IMR-90 (cell line): ENCODE data around the gene SPATA31C1. TPM values are rescaled to one million over a fixed set of nuclear protein-coding genes. Genes with fewer than 3 reads are reported as not detected.

Experiments
- ATAC-seq: fragments of 200-7000 bp; cut with Tn5 transposase; 2 replicates; pipeline ENCODE4 v1.9.1; 2020; ENCODE audit warnings: low read depth, mild to moderate bottlenecking, moderate library complexity
- BruUV-seq: library from RNA; stranded (reverse); fragments of 400-500 nt; replicated peaks from 2 replicates; lab custom pipeline; 2021; lab: Mats Ljungman, UMichigan
- CTCF ChIA-PET: fragments of 300-600 bp; formaldehyde crosslinking; extraction: SDS; loops from one replicate; lab custom pipeline; 2021; ENCODE audit warnings: antibody characterized with exemption; lab: Yijun Ruan, JAX
- POLR2A ChIA-PET: fragments of 300-600 bp; sonication (Branson Sonifier 250); formaldehyde crosslinking; loops from one replicate; lab custom pipeline; 2022; ENCODE audit warnings: antibody characterized with exemption; ENCODE audit not compliant: unreplicated experiment; lab: Charles Lee
- DNase-seq: peaks from one replicate; pipeline ENCODE4 v3.0.0; 2013
- H2AFZ ChIP-seq: replicated peaks from 2 replicates; pipeline ENCODE3; 2013; ENCODE audit warnings: low read length, mild to moderate bottlenecking; ENCODE audit not compliant: poor library complexity
- H2AK5ac ChIP-seq: 2 replicates; pipeline ENCODE4 v1.6.1; 2013; ENCODE audit warnings: low read depth, low read length, inconsistent platforms
- H2AK9ac ChIP-seq: replicated peaks from 2 replicates; pipeline ENCODE3; 2013; ENCODE audit warnings: mild to moderate bottlenecking, low read depth, low read length, moderate library complexity; ENCODE audit not compliant: poor library complexity
- H2BK120ac ChIP-seq: 2 replicates; pipeline ENCODE4 v1.6.1; 2013; ENCODE audit warnings: low read depth, low read length, inconsistent platforms
- H2BK15ac ChIP-seq: 3 replicates; pipeline ENCODE4 v1.6.1; 2013; ENCODE audit warnings: low read depth, low read length, inconsistent platforms
- H2BK20ac ChIP-seq: 2 replicates; pipeline ENCODE4 v1.6.1; 2013; ENCODE audit warnings: low read depth, mild to moderate bottlenecking, inconsistent platforms, low read length, moderate library complexity
- H2BK5ac ChIP-seq: 2 replicates; pipeline ENCODE4 v1.6.1; 2013; ENCODE audit warnings: mild to moderate bottlenecking, low read depth, low read length, inconsistent platforms; ENCODE audit not compliant: poor library complexity, severe bottlenecking
- H3K14ac ChIP-seq: replicated peaks from 2 replicates; pipeline ENCODE4 v1.6.1; 2013; ENCODE audit warnings: low read depth, low read length, inconsistent platforms
- H3K18ac ChIP-seq: 2 replicates; pipeline ENCODE4 v1.6.1; 2013; ENCODE audit warnings: low read depth, low read length, control low read depth
- H3K23ac ChIP-seq: 2 replicates; pipeline ENCODE4 v1.6.1; 2013; ENCODE audit warnings: low read depth, low read length, inconsistent platforms
- H3K27ac ChIP-seq: 2 replicates; pipeline ENCODE4 v1.5.1; 2013; ENCODE audit warnings: mild to moderate bottlenecking, control low read depth, low read length; ENCODE audit not compliant: insufficient read depth
- H3K27me3 ChIP-seq: 2 replicates; pipeline ENCODE4 v1.6.1; 2013; ENCODE audit warnings: low read length; ENCODE audit not compliant: control insufficient read depth, insufficient read depth
- H3K36me3 ChIP-seq: 2 replicates; pipeline ENCODE4 v1.6.1; 2013; ENCODE audit warnings: low read length, mixed read lengths; ENCODE audit not compliant: control insufficient read depth, insufficient read depth
- H3K4ac ChIP-seq: 2 replicates; pipeline ENCODE4 v1.6.1; 2013; ENCODE audit warnings: low read depth, low read length, inconsistent platforms
- H3K4me1 ChIP-seq: 2 replicates; pipeline ENCODE4 v1.6.1; 2013; ENCODE audit warnings: low read length, mixed read lengths; ENCODE audit not compliant: control insufficient read depth, insufficient read depth
- H3K4me2 ChIP-seq: 2 replicates; pipeline ENCODE4 v1.6.1; 2013; ENCODE audit warnings: low read depth, mild to moderate bottlenecking, control low read depth, low read length, moderate library complexity
- H3K4me3 ChIP-seq: 2 replicates; pipeline ENCODE4 v1.5.1; 2013; ENCODE audit warnings: low read depth, mild to moderate bottlenecking, control low read depth, low read length, moderate library complexity; ENCODE audit not compliant: insufficient read depth
- H3K56ac ChIP-seq: 2 replicates; pipeline ENCODE4 v1.6.1; 2013; ENCODE audit warnings: low read length, inconsistent platforms; ENCODE audit not compliant: insufficient read depth; ENCODE audit errors: extremely low read depth
- H3K79me1 ChIP-seq, 2 experiments: 2 replicates each; pipeline ENCODE4 v1.6.1; 2013; ENCODE audit warnings: low read length in 2 of 2, inconsistent platforms in 1 of 2, low read depth in 1 of 2
- H3K9ac ChIP-seq: 2 replicates; pipeline ENCODE4 v1.6.1; 2013; ENCODE audit warnings: low read depth, low read length, control low read depth
- H3K9me1 ChIP-seq: 2 replicates; pipeline ENCODE4 v1.6.1; 2013; ENCODE audit warnings: low read length, inconsistent platforms; ENCODE audit not compliant: insufficient read depth
- H3K9me3 ChIP-seq: 2 replicates; pipeline ENCODE4 v1.6.1; 2013; ENCODE audit warnings: low read length; ENCODE audit not compliant: control insufficient read depth, insufficient read depth
- H4K20me1 ChIP-seq: 2 replicates; pipeline ENCODE4 v1.6.1; 2013; ENCODE audit warnings: low read length, inconsistent platforms; ENCODE audit not compliant: insufficient read depth
- H4K5ac ChIP-seq: 2 replicates; pipeline ENCODE4 v1.6.1; 2013; ENCODE audit warnings: mild to moderate bottlenecking, low read depth, low read length, control low read depth
- H4K8ac ChIP-seq, 2 experiments: 2 replicates each; pipeline ENCODE4 v1.6.1; 2013; ENCODE audit warnings: low read depth in 2 of 2, low read length in 2 of 2, control low read depth in 1 of 2, inconsistent platforms in 1 of 2
- H4K91ac ChIP-seq: 2 replicates; pipeline ENCODE4 v1.6.1; 2013; ENCODE audit warnings: low read depth, low read length, inconsistent platforms; ENCODE audit not compliant: insufficient read depth
- BHLHE40 ChIP-seq: fragments of 150-350 bp; IDR thresholded peaks from 2 replicates; pipeline ENCODE4 v1.6.1; 2016; ENCODE audit warnings: mild to moderate bottlenecking, low read depth, low read length
- CEBPB ChIP-seq: IDR thresholded peaks from 2 replicates; pipeline ENCODE4 v1.6.1; 2012; ENCODE audit warnings: low read depth, low read length, improper control_type of control experiment
- NFE2L2 ChIP-seq: fragments of 150-350 bp; IDR thresholded peaks from 2 replicates; pipeline ENCODE4 v1.6.1; 2016; ENCODE audit warnings: low read depth, mild to moderate bottlenecking, low read length
- POLR2A ChIP-seq: IDR thresholded peaks from 2 replicates; pipeline ENCODE4 v1.6.1; 2012; ENCODE audit warnings: mild to moderate bottlenecking, low read depth, low read length
- RAD21 ChIP-seq: IDR thresholded peaks from 2 replicates; pipeline ENCODE4 v1.6.1; 2012; ENCODE audit warnings: low read length, improper control_type of control experiment
- RFX5 ChIP-seq: IDR thresholded peaks from 2 replicates; pipeline ENCODE4 v1.8.0; 2012; ENCODE audit warnings: low read depth, mild to moderate bottlenecking, low read length, moderate library complexity
- SMC3 ChIP-seq: fragments of 150-350 bp; IDR thresholded peaks from 2 replicates; pipeline ENCODE4 v1.6.1; 2016; ENCODE audit warnings: low read depth, mild to moderate bottlenecking, antibody characterized with exemption, low read length, moderate library complexity
- USF2 ChIP-seq: fragments of 150-350 bp; IDR thresholded peaks from 2 replicates; pipeline ENCODE4 v1.6.1; 2017; ENCODE audit warnings: mild to moderate bottlenecking, antibody characterized with exemption, low read length, low read depth
- WGBS, 2 experiments: methylation state at CpG; one replicate each; pipeline versions ENCODE4 v1.1.5 to v1.1.7; 2013; ENCODE audit warnings: missing lambda C conversion rate in 2 of 2; ENCODE audit not compliant: insufficient read length in 1 of 2; ENCODE audit errors: extremely low coverage in 2 of 2; 5-methylcytosine and 5-hydroxymethylcytosine counted together
- dilution Hi-C: fragments of 300-500 bp; cut with HindIII; formaldehyde crosslinking; loops from one replicate; pipeline ENCODE4 v1.14.3; 2018; ENCODE audit warnings: low sequenced_read_pairs; ENCODE audit not compliant: unreplicated experiment
- in situ Hi-C: fragments of 300-500 bp; cut with MboI; formaldehyde crosslinking; loops from 3 replicates; pipeline ENCODE4 v1.14.3; 2019; ENCODE audit warnings: low sequenced_read_pairs, inconsistent platforms, mixed read lengths
- intact Hi-C: fragments of 100-400 bp; cut with micrococcal nuclease; formaldehyde crosslinking; loops from 2 replicates; pipeline ENCODE4 v1.10.0; 2022
- polyA plus RNA-seq, 3 experiments: library from polyadenylated mRNA; depleted of rRNA; stranded (reverse); fragments of >200 nt; gene quantifications; 2 replicates each; pipeline ENCODE4 v1.2.3, GENCODE V29; 2012; ENCODE audit warnings: low replicate concordance in 1 of 3
- total RNA-seq: library from RNA; depleted of rRNA; stranded (reverse); fragments of >200 nt; gene quantifications from 2 replicates; pipeline ENCODE4 v1.2.3, GENCODE V29; 2012

SPATA31C1 gene
- total and polyA plus RNA-seq, 2 of the 4 experiments (the other 2 are of a cell fraction): not detected

GRCh38 chr9:87970602-87971001 is 52.8 kb downstream of the SPATA31C1 start:
- no peak overlapping the region for H2BK5ac ChIP-seq
- H3K79me1 ChIP-seq: no peaks in the 10 kb centered on the region; a peak in 2 of 4 replicates
- H4K91ac ChIP-seq: no peak overlapping the region
- no peak overlapping the region for H4K5ac ChIP-seq
- H3K27ac ChIP-seq: no peak overlapping the region
- H2BK120ac ChIP-seq: no peak overlapping the region
- H3K9me3 ChIP-seq: no peaks in the 10 kb centered on the region
- ChIA-PET POLR2A (no interaction called here), CTCF (no interaction called here)
- 0 out of 2 replicates have a peak, but pooled peaks cover 3% of the 10 kb centered on the region for H3K9me1 ChIP-seq
- 0 out of 2 replicates have a peak, but pooled peaks cover 2% of the 10 kb centered on the region for H3K4me1 ChIP-seq
- no peak overlapping the region for H3K23ac ChIP-seq
- H3K4me3 ChIP-seq: no peak overlapping the region
- ATAC-seq: no peak
- no peak overlapping the region for H3K9ac ChIP-seq
- intact Hi-C loops: no loop called here
- H3K36me3 ChIP-seq: peaks cover 11% of the 10 kb centered on the region; the same call in 1 of the 2 replicates
- H2AK9ac ChIP-seq: no peak overlapping the region
- H3K4ac ChIP-seq: no peak overlapping the region
- no peaks in the 10 kb centered on the region for H4K20me1 ChIP-seq
- dilution Hi-C loops: no loop called here
- no peak overlapping the region for H3K56ac ChIP-seq
- no peak overlapping the region for H4K8ac ChIP-seq
- H2BK20ac ChIP-seq: no peak overlapping the region
- H3K4me2 ChIP-seq: no peak overlapping the region
- no peak overlapping the region for H2BK15ac ChIP-seq
- no peaks in the 10 kb centered on the region for H3K27me3 ChIP-seq
- no peak for DNase-seq
- no peak overlapping the region for H2AK5ac ChIP-seq
- in situ Hi-C loops: loop anchor here (25.0 kb wide), 1 partner anchor 1042 kb away; no protein-coding TSS in a partner anchor
- TF ChIP-seq POLR2A (no peak), SMC3 (no peak), NFE2L2 (no peak), USF2 (no peak), RAD21 (no peak), RFX5 (no peak), CEBPB (no peak), BHLHE40 (no peak)
- WGBS, 2 experiments: 100% methylated on average over 3 of the region's 10 CpGs; no CpG with 5 or more reads in 1 of the 2 experiments
- no peak overlapping the region for H2AFZ ChIP-seq
- no peak overlapping the region for H3K18ac ChIP-seq
- no peak overlapping the region for H3K14ac ChIP-seq
- BruUV-seq: no TSS peak
